ENCODE results near the gene NPR2.

- TF ChIP-seq CTCF (IDR thresholded peaks at IDR 0.05): no peak
- no peak for TF ChIP-seq POLR2A (IDR thresholded peaks at IDR 0.05)
Observed at GRCh38 chr9:35741740-35742139, 49.7 kb upstream of the NPR2 start.
